ENCODE data around the gene ARMH2.
"Not testable (repeated sequence)": the region's sequence is repeated elsewhere in the genome, so short reads cannot be mapped to it uniquely, and the experiment has no call there.

The ARMH2 gene

DNA sequence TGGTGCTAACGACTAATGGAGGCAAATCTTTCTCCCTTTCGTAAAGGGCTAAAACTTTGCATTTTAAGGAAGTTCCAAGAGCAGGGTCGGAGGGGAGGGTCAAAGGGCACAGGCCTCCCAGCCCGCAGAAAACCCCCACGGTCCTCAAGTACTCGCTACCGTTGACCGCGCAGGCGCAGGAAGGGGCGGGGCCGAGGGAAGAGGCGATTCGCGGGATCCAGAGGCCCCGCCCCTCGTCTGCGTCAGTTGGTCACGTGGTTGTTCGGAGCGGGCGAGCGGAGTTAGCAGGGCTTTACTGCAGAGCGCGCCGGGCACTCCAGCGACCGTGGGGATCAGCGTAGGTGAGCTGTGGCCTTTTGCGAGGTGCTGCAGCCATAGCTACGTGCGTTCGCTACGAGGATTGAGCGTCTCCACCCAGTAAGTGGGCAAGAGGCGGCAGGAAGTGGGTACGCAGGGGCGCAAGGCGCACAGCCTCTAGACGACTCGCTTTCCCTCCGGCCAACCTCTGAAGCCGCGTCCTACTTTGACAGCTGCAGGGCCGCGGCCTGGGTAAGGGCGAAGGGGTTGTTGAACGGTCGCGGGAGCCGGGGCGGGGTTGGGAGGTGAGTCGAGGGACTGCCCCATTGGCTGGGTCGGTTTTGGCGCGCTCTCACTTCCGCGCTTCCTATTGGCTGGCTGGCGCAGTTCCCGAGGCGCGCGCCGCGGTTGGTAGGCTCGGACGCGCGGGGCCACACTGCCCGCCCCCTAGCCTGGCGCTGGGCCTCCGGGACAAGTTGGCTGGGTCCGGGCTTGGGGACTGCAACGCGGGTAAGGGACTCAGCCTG lies 23.8 kb downstream of the ARMH2 start, which contains the start of gene GMNN:
Gene GMNN, plus strand, starts transcription at position 242 of the 824 bp plus-strand sequence. CDS start 2,310 bp downstream, outside the sequence.
- Histone ChIP-seq H3K27me3 (replicated peaks; ENCODE audit: control insufficient read depth, insufficient read depth, low read length) (no peaks in the 10 kb centered on the region), H3K36me3 (ENCODE audit: control insufficient read depth, insufficient read depth, low read length) (no peaks in the 10 kb centered on the region), H3K4me3 (replicated peaks; ENCODE audit: low read depth, low read length) (peak within 1 kb of the TSS; percentile 90)
- TF ChIP-seq, protein P1, sequence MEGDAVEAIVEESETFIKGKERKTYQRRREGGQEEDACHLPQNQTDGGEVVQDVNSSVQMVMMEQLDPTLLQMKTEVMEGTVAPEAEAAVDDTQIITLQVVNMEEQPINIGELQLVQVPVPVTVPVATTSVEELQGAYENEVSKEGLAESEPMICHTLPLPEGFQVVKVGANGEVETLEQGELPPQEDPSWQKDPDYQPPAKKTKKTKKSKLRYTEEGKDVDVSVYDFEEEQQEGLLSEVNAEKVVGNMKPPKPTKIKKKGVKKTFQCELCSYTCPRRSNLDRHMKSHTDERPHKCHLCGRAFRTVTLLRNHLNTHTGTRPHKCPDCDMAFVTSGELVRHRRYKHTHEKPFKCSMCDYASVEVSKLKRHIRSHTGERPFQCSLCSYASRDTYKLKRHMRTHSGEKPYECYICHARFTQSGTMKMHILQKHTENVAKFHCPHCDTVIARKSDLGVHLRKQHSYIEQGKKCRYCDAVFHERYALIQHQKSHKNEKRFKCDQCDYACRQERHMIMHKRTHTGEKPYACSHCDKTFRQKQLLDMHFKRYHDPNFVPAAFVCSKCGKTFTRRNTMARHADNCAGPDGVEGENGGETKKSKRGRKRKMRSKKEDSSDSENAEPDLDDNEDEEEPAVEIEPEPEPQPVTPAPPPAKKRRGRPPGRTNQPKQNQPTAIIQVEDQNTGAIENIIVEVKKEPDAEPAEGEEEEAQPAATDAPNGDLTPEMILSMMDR (IDR thresholded peaks at IDR 0.05; ENCODE audit: insufficient read depth, low read length, poor library complexity, severe bottlenecking) = no peak
- peak; percentile 96 for DNase-seq (ENCODE audit: extremely low read depth, insufficient read length)

DNA sequence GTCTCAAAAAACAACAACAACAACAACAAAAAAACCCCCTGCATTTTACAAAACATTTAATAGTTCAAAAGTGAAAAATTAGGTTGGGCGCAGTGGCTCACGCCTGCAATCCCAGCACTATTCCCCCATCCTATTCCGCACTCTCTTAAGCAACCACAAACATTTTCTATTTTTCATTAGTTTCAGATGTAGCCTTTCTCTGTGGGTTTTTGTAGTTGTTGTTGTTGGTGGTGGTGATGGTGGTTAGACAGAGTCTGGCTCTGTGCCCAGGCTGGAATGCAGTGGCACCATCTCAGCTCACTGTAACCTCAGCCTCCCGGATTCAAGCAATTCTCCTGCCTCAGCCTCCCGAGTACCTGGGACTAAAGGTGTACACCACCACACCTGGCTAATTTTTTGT lies 30.4 kb downstream of the ARMH2 start:
- H3K36me3 ChIP-seq (ENCODE audit: control insufficient read depth, insufficient read depth, low read length) = no peaks in the 10 kb centered on the region
- DNase-seq (ENCODE audit: extremely low read depth, insufficient read length) = no peak
- TF ChIP-seq, protein P1 (IDR thresholded peaks at IDR 0.05; ENCODE audit: insufficient read depth, low read length, poor library complexity, severe bottlenecking) = no peak
- H3K27me3 ChIP-seq (replicated peaks; ENCODE audit: control insufficient read depth, insufficient read depth, low read length) = no peaks in the 10 kb centered on the region
- no peak overlapping the region for H3K4me3 ChIP-seq (replicated peaks; ENCODE audit: low read depth, low read length)

DNA sequence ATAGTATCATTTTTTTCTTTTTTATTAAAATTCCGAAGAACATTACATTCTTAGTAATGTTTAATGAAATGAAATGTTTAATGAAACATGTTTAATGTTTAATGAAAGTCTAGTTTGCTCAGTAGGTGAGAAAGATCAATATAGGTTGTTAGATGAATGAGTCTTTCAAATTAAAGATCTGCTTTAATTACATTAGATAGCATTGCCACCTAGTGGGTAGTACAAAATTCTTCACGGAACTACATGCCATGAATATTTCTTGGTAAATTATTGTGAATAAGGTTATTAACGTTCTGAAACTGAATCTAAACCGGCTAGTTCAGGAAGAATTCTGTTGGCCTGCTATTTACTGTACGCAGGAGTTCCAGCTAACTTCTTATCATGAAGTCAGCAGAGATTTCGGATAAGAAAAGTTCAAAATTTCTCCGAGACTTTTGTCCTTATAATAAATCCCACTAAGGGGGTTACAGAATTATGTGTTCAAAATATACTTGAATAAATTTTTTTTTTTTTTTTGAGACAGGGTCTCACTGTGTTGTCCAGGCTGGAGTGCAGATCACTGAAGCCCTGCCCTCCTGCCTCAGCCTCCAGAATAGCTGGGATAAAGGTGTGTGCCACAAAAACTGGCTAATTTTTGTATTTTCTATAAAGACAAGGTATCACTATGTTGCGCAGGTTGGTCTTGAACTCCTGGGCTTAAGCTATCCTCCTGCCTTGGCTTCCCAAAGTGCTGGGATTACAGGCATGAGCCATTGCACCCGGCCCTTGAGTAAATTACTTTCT lies 31.8 kb downstream of the ARMH2 start:
- Histone ChIP-seq H3K27me3 (replicated peaks; ENCODE audit: control insufficient read depth, insufficient read depth, low read length) (no peaks in the 10 kb centered on the region), H3K4me3 (replicated peaks; ENCODE audit: low read depth, low read length) (no peak overlapping the region), H3K36me3 (ENCODE audit: control insufficient read depth, insufficient read depth, low read length) (no peaks in the 10 kb centered on the region)
- TF ChIP-seq, protein P1 (IDR thresholded peaks at IDR 0.05; ENCODE audit: insufficient read depth, low read length, poor library complexity, severe bottlenecking) = peak; percentile 42
- no peak for DNase-seq (ENCODE audit: extremely low read depth, insufficient read length)

DNA sequence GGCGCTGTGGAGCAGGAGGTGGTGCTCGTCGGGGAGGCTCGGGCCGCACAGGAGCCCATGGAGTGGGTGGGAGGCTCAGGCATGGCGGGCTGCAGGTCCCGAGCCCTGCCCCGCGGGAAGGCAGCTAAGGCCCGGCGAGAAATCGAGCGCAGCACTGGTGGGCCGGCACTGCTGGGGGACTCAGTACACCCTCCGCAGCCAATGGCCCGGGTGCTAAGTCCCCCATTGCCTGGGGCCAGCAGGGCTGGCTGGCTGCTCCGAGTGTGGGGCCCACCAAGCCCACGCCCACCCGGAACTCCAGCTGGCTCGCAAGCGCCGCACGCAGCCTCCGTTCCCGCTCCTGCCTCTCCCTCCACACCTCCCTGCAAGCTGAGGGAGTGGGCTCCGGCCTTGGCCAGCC lies 32.7 kb downstream of the ARMH2 start:
- H3K27me3 ChIP-seq (replicated peaks; ENCODE audit: control insufficient read depth, insufficient read depth, low read length) = not testable (repeated sequence)

DNA sequence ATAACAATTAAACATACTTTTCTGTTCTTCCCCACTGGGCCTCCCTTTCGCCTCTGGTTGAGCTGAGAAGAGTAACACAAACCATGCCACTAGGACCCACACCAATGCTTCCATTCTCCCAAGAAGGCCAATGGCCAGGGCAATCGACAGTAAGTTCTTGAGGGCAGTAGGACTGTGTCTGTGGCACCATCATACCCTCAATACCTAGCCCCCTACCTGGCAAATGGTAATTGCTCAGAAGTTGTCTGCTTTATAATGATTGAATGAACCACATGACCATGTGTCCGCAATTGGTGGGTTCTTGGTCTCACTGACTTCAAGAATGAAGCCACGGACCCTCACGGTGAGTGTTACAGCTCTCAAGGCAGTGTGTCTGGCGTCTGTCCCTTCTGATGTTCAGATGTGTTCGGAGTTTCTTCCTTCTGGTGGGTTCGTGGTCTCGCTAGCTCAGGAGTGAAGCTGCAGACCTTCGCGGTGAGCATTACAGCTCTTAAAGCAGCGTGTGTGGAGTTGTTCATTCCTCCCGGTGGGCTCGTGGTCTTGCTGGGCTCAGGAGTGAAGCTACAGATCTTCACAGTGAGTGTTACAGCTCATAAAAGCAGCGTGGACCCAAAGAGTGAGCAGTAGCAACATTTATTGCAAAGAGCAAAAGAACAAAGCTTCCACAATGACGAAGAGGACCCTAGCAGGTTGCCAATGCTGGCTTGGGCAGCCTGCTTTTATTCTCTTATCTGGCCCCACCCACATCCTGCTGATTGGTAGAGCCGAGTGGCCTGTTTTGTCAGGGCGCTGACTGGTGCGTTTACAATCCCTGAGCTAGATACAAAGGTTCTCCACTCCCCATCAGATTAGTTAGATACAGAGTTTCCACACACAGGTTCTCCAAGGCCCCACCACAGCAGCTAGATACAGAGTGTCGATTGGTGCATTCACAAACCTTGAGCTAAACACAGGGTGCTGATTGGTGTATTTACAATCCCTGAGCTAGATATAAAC lies 33.6 kb downstream of the ARMH2 start:
- H3K4me3 ChIP-seq (replicated peaks; ENCODE audit: low read depth, low read length); H3K36me3 ChIP-seq (ENCODE audit: control insufficient read depth, insufficient read depth, low read length); DNase-seq (ENCODE audit: extremely low read depth, insufficient read length); H3K27me3 ChIP-seq (replicated peaks; ENCODE audit: control insufficient read depth, insufficient read depth, low read length): not testable (repeated sequence)

More for the DNA sequence above, 32.7 kb downstream of the ARMH2 start:
- H3K36me3 ChIP-seq (ENCODE audit: control insufficient read depth, insufficient read depth, low read length); DNase-seq (ENCODE audit: extremely low read depth, insufficient read length); H3K4me3 ChIP-seq (replicated peaks; ENCODE audit: low read depth, low read length): not testable (repeated sequence)

DNA sequence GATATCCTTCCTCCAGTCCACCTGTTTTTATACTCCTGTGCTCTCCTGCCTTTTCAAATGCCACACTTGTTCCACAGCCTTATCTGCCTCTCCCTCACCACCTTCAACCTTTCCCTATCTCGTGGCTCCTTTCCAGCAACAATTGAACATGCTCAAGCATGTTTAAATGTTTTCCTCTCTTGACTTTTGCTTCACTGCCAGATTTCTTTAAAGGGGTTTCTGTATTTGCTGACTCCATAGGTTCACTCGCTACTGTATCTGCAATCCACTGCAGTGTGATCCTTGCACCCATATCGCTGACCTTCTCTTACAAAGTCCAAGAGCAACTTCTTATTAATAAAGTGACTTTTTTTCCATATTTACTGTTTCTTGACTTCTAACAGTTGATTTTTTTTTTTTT lies 35.1 kb downstream of the ARMH2 start:
- TF ChIP-seq, protein P1 (IDR thresholded peaks at IDR 0.05; ENCODE audit: insufficient read depth, low read length, poor library complexity, severe bottlenecking) = no peak
- no peak overlapping the region for H3K4me3 ChIP-seq (replicated peaks; ENCODE audit: low read depth, low read length)
- no peaks in the 10 kb centered on the region for H3K36me3 ChIP-seq (ENCODE audit: control insufficient read depth, insufficient read depth, low read length)
- no peak for DNase-seq (ENCODE audit: extremely low read depth, insufficient read length)
- no peaks in the 10 kb centered on the region for H3K27me3 ChIP-seq (replicated peaks; ENCODE audit: control insufficient read depth, insufficient read depth, low read length)
